OCI-LY7 (cell line): Measurements from ENCODE around the gene SERPINA6. TPM values are rescaled to one million over a fixed set of nuclear protein-coding genes. Genes with fewer than 3 reads are reported as not detected.

Source experiments
- BruUV-seq: library from RNA; stranded (reverse); fragments of 400-500 nt; replicated peaks from 2 replicates; lab custom pipeline; 2021; lab: Mats Ljungman, UMichigan
- CTCF ChIA-PET: fragments of 300-600 bp; sonication (Branson Sonifier 250); formaldehyde crosslinking; loops from one replicate; lab custom pipeline; 2022; ENCODE audit warnings: antibody characterized with exemption; ENCODE audit not compliant: unreplicated experiment; lab: Charles Lee
- POLR2A ChIA-PET: fragments of 300-600 bp; sonication (Branson Sonifier 250); formaldehyde crosslinking; loops from one replicate; lab custom pipeline; 2022; ENCODE audit warnings: antibody characterized with exemption; lab: Charles Lee
- DNase-seq: peaks from one replicate; pipeline ENCODE4 v3.0.0-alpha.2; 2015; ENCODE audit warnings: low spot score
- H2AFZ ChIP-seq: fragments of 200-600 bp; sonication (generic), shearing (Covaris generic); 2 replicates; pipeline ENCODE4 v1.6.1; 2014; ENCODE audit warnings: mild to moderate bottlenecking, antibody characterized with exemption, low read length, moderate library complexity
- H3K27ac ChIP-seq: fragments of 200-600 bp; sonication (generic); 2 replicates; pipeline ENCODE4 v1.5.1; 2014; ENCODE audit warnings: mixed run types, low read depth, mild to moderate bottlenecking, moderate library complexity, low read length, inconsistent platforms; ENCODE audit not compliant: poor library complexity, severe bottlenecking
- H3K36me3 ChIP-seq: fragments of 200-600 bp; sonication (generic); 2 replicates; pipeline ENCODE4 v1.6.1; 2014; ENCODE audit warnings: mild to moderate bottlenecking, antibody characterized with exemption, low read length, moderate library complexity, mixed read lengths; ENCODE audit not compliant: insufficient read depth
- H3K4me1 ChIP-seq: fragments of 200-600 bp; sonication (generic); 2 replicates; pipeline ENCODE4 v1.5.1; 2014; ENCODE audit warnings: mild to moderate bottlenecking, low read length; ENCODE audit not compliant: insufficient read depth, poor library complexity, severe bottlenecking
- H3K4me2 ChIP-seq: fragments of 200-600 bp; sonication (generic); 2 replicates; pipeline ENCODE4 v1.6.1; 2014; ENCODE audit warnings: mild to moderate bottlenecking, low read length
- H3K4me3 ChIP-seq: fragments of 200-600 bp; sonication (generic); 2 replicates; pipeline ENCODE4 v1.5.1; 2014; ENCODE audit warnings: mild to moderate bottlenecking, low read depth, low read length; ENCODE audit not compliant: poor library complexity, severe bottlenecking
- H3K79me2 ChIP-seq: fragments of 200-600 bp; sonication (generic); 2 replicates; pipeline ENCODE4 v1.6.1; 2016; ENCODE audit warnings: low read depth, mild to moderate bottlenecking, low read length, moderate library complexity, mixed read lengths; ENCODE audit not compliant: insufficient read depth
- H3K9me2 ChIP-seq: fragments of 200-600 bp; sonication (generic); 2 replicates; pipeline ENCODE4 v1.6.1; 2016; ENCODE audit warnings: mild to moderate bottlenecking, low read length, mixed read lengths; ENCODE audit not compliant: insufficient read depth
- H3K9me3 ChIP-seq: fragments of 200-600 bp; sonication (generic); 2 replicates; pipeline ENCODE4 v1.6.1; 2014; ENCODE audit warnings: mild to moderate bottlenecking, mixed run types, low read length, mixed read lengths
- H4K20me1 ChIP-seq: fragments of 200-600 bp; sonication (generic); 2 replicates; pipeline ENCODE4 v1.6.1; 2014; ENCODE audit warnings: mild to moderate bottlenecking, antibody characterized with exemption, low read length, moderate library complexity, mixed read lengths; ENCODE audit not compliant: insufficient read depth
- EZH2phosphoT487 ChIP-seq: fragments of 200-600 bp; sonication (generic); IDR thresholded peaks from 2 replicates; pipeline ENCODE4 v1.6.1; 2018; ENCODE audit warnings: low read depth, borderline replicate concordance, mild to moderate bottlenecking, mixed run types, antibody characterized with exemption, low read length, moderate library complexity, mixed read lengths
- intact Hi-C: fragments of 100-400 bp; cut with micrococcal nuclease; formaldehyde crosslinking; loops from one replicate; pipeline ENCODE4 v1.10.0; 2022; ENCODE audit not compliant: unreplicated experiment
- total RNA-seq, 2 experiments: library from RNA; depleted of rRNA in 1 of 2; stranded (reverse); fragments of >200 nt in 1 of 2; shearing (Covaris generic) in 1 of 2; gene quantifications; 2 replicates each; pipeline ENCODE4 v1.2.3, GENCODE V29; 2014 to 2022
- TF ChIP-seq, protein P1 (sequence below): fragments of 200-600 bp; sonication (generic); conservative IDR thresholded peaks from 2 replicates; pipeline ENCODE4 v1.5.1; 2014; ENCODE audit warnings: mild to moderate bottlenecking, antibody characterized with exemption, low read length, moderate library complexity, mixed read lengths

The SERPINA6 gene
- total RNA-seq, 2 experiments from 2014 or later: not detected

- CTCF ChIA-PET: no interaction called here
- DNase-seq: no peak
These were observed 40.9 kb upstream of the SERPINA6 start for GRCh38 chr14:94364037-94364436.

GRCh38 chr14:94363151-94363624 is 40.1 kb upstream of the SERPINA6 start:
- intact Hi-C loops: no loop called here
- CTCF ChIA-PET: no interaction called here
- no peaks in the 10 kb centered on the region for H4K20me1 ChIP-seq
- no peaks in the 10 kb centered on the region for H3K79me2 ChIP-seq
- H3K4me1 ChIP-seq: no peaks in the 10 kb centered on the region
- H3K9me2 ChIP-seq: no peaks in the 10 kb centered on the region
- POLR2A ChIA-PET: no interaction called here
- no peaks in the 10 kb centered on the region for H3K36me3 ChIP-seq
- no peak overlapping the region for H3K4me2 ChIP-seq
- no peak overlapping the region for H3K4me3 ChIP-seq
- H2AFZ ChIP-seq: no peak overlapping the region
- H3K27ac ChIP-seq: no peak overlapping the region
- BruUV-seq: no TSS peak
- DNase-seq: no peak
- no peak for TF ChIP-seq EZH2phosphoT487
- TF ChIP-seq, protein P1, sequence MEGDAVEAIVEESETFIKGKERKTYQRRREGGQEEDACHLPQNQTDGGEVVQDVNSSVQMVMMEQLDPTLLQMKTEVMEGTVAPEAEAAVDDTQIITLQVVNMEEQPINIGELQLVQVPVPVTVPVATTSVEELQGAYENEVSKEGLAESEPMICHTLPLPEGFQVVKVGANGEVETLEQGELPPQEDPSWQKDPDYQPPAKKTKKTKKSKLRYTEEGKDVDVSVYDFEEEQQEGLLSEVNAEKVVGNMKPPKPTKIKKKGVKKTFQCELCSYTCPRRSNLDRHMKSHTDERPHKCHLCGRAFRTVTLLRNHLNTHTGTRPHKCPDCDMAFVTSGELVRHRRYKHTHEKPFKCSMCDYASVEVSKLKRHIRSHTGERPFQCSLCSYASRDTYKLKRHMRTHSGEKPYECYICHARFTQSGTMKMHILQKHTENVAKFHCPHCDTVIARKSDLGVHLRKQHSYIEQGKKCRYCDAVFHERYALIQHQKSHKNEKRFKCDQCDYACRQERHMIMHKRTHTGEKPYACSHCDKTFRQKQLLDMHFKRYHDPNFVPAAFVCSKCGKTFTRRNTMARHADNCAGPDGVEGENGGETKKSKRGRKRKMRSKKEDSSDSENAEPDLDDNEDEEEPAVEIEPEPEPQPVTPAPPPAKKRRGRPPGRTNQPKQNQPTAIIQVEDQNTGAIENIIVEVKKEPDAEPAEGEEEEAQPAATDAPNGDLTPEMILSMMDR: no peak
- H3K9me3 ChIP-seq: no peaks in the 10 kb centered on the region

More at GRCh38 chr14:94364037-94364436, 40.9 kb upstream of the SERPINA6 start:
- no peaks in the 10 kb centered on the region for H3K36me3 ChIP-seq
- intact Hi-C loops: no loop called here
- H3K27ac ChIP-seq: no peak overlapping the region
- no peak overlapping the region for H3K4me2 ChIP-seq
- H3K79me2 ChIP-seq: no peaks in the 10 kb centered on the region
- H3K4me3 ChIP-seq: no peak overlapping the region
- POLR2A ChIA-PET: interaction anchor here (0.5 kb wide), 1 partner anchor 270 kb away, joined by 3 read pairs; no protein-coding TSS in a partner anchor
- H4K20me1 ChIP-seq: no peaks in the 10 kb centered on the region
- H3K9me3 ChIP-seq: no peaks in the 10 kb centered on the region
- no peak overlapping the region for H2AFZ ChIP-seq
- no peaks in the 10 kb centered on the region for H3K9me2 ChIP-seq
- no TSS peak for BruUV-seq
- no peak for TF ChIP-seq EZH2phosphoT487
- TF ChIP-seq, protein P1: no peak
- no peaks in the 10 kb centered on the region for H3K4me1 ChIP-seq

DNA sequence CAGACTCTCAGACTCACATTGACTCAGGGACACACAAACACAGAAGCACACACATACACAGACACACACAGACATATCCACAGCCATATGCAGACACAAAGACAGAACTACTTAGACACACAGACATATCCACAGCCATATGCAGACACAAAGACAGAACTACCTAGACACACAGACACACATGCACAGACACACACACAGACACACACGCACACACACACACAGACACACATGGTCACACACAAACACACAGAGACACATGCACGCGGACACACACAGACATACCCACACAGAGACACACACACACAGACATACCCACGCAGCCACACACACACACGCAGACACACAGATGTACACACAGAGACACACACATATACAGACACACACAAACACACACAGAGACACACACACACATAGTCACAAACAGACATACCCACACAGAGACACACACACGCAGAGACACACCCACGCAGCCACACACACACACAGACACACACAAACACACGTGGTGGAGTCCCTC is 39.5 kb upstream of the SERPINA6 start:
- intact Hi-C loops: no loop called here
- H3K9me2 ChIP-seq: no peaks in the 10 kb centered on the region
- no peak for TF ChIP-seq EZH2phosphoT487
- TF ChIP-seq, protein P1: no peak

More for the DNA sequence above, 39.5 kb upstream of the SERPINA6 start:
- CTCF ChIA-PET: no interaction called here
- Histone ChIP-seq H3K27ac (no peak overlapping the region), H3K9me3 (no peaks in the 10 kb centered on the region), H4K20me1 (no peaks in the 10 kb centered on the region), H3K79me2 (no peaks in the 10 kb centered on the region), H3K36me3 (no peaks in the 10 kb centered on the region), H3K4me1 (no peaks in the 10 kb centered on the region), H2AFZ (no peak overlapping the region), H3K4me3 (no peak overlapping the region), H3K4me2 (no peak overlapping the region)
- POLR2A ChIA-PET: no interaction called here
- no TSS peak for BruUV-seq
- no peak for DNase-seq
